ENCODE data around the gene TBC1D1.

GRCh38 chr4:38164346-38164745 is 273.5 kb downstream of the TBC1D1 start:
- no peak for TF ChIP-seq CTCF (IDR thresholded peaks at IDR 0.05; ENCODE audit: extremely low read depth in 1 of 2, insufficient read depth in 1 of 2, low read depth in 1 of 2, low read length in 2 of 2)
- TF ChIP-seq POLR2AphosphoS5 (IDR thresholded peaks at IDR 0.05; ENCODE audit: insufficient read depth, low read depth, low read length) = no peak
- TF ChIP-seq POLR2A (IDR thresholded peaks at IDR 0.05; ENCODE audit: low read depth, low read length) = no peak
- no peak for TF ChIP-seq EZH2 (IDR thresholded peaks at IDR 0.05; ENCODE audit: borderline replicate concordance, low read depth, low read length, severe bottlenecking)

Measured in endothelial cell of umbilical vein (primary cell).